Measurements from ENCODE around the gene DMD.

- TF ChIP-seq EZH2 (IDR thresholded peaks at IDR 0.05) (no peak), CTCF (IDR thresholded peaks at IDR 0.05) (no peak), EZH2phosphoT487 (IDR thresholded peaks at IDR 0.05) (no peak)
These were observed 1982.4 kb downstream of the DMD start for GRCh38 chrX:31228909-31229308.

Measured in neural progenitor cell (in vitro differentiated cells).